GM12878 (cell line): ENCODE results near the gene FKBP15. TPM values are rescaled to one million over a fixed set of nuclear protein-coding genes. Genes with fewer than 3 reads are reported as not detected.

Experiments used
- ATAC-seq: fragments of 200-7000 bp; cut with Tn5 transposase; 3 replicates; pipeline ENCODE4 v1.9.1; 2020; ENCODE audit warnings: mild to moderate bottlenecking, moderate library complexity
- BruUV-seq: library from RNA; stranded (reverse); fragments of 400-500 nt; replicated peaks from 2 replicates; lab custom pipeline; 2021; lab: Mats Ljungman, UMichigan
- CTCF ChIA-PET: fragments of 300-600 bp; sonication (Branson Sonifier 250); formaldehyde crosslinking; extraction: SDS; loops from one replicate; lab custom pipeline; 2021; ENCODE audit warnings: inconsistent platforms; lab: Yijun Ruan, JAX
- POLR2A ChIA-PET: fragments of 350-600 bp; formaldehyde crosslinking; extraction: SDS; loops from one replicate; lab custom pipeline; 2021; ENCODE audit warnings: inconsistent platforms; lab: Charles Lee
- RAD21 ChIA-PET: fragments of 300-600 bp; sonication (Branson Sonifier 250); formaldehyde crosslinking; loops from one replicate; lab custom pipeline; 2023; ENCODE audit warnings: antibody characterized with exemption; ENCODE audit not compliant: unreplicated experiment; lab: Charles Lee
- SMC1A ChIA-PET: fragments of 300-600 bp; sonication (Branson Sonifier 250); formaldehyde crosslinking; loops from one replicate; lab custom pipeline; 2023; ENCODE audit not compliant: unreplicated experiment, uncharacterized antibody; lab: Charles Lee
- DNase-seq: peaks from one replicate; pipeline ENCODE4 v3.0.0-alpha.2; 2011; ENCODE audit warnings: low read depth, low spot score
- FAIRE-seq: peaks from 3 replicates; lab custom pipeline; 2011; peaks lifted over from hg19 to GRCh38; lab: Jason Lieb, UNC
- H2AFZ ChIP-seq: 2 replicates; pipeline ENCODE4 v1.6.0; 2011; ENCODE audit warnings: low read depth, low read length, control low read depth; ENCODE audit not compliant: control insufficient read depth
- H3K27ac ChIP-seq: 2 replicates; pipeline ENCODE4 v1.5.1; 2011; ENCODE audit warnings: control low read depth; ENCODE audit not compliant: control insufficient read depth, insufficient read depth
- H3K27me3 ChIP-seq, 2 experiments: replicated peaks in 1 of 2; 2 replicates each; pipeline versions ENCODE4 v1.6.0 to v1.6.1; 2011; ENCODE audit warnings: low read length in 1 of 2; ENCODE audit not compliant: control insufficient read depth in 2 of 2, insufficient read depth in 2 of 2
- H3K36me3 ChIP-seq, 2 experiments: 2 replicates each; pipeline ENCODE4 v1.5.1; 2011; ENCODE audit warnings: low read length in 1 of 2; ENCODE audit not compliant: control insufficient read depth in 2 of 2, insufficient read depth in 2 of 2
- H3K4me1 ChIP-seq: 2 replicates; pipeline ENCODE4 v1.6.1; 2011; ENCODE audit warnings: mild to moderate bottlenecking, low read length, moderate library complexity, mixed read lengths; ENCODE audit not compliant: control insufficient read depth, insufficient read depth
- H3K4me2 ChIP-seq: 2 replicates; pipeline ENCODE4 v1.6.0; 2011; ENCODE audit warnings: control low read depth; ENCODE audit not compliant: control insufficient read depth, insufficient read depth
- H3K4me3 ChIP-seq: fragments of 200-600 bp; sonication (generic); 2 replicates; pipeline ENCODE4 v1.5.1; 2016
- H3K79me2 ChIP-seq: 2 replicates; pipeline ENCODE4 v1.6.0; 2011; ENCODE audit warnings: low read length; ENCODE audit not compliant: control insufficient read depth, insufficient read depth
- H3K9ac ChIP-seq: 2 replicates; pipeline ENCODE4 v1.8.0; 2011; ENCODE audit warnings: low read length, control low read depth, mixed read lengths; ENCODE audit not compliant: control insufficient read depth, insufficient read depth
- H3K9me3 ChIP-seq: replicated peaks from 3 replicates; pipeline ENCODE4 v1.5.1; 2011; ENCODE audit warnings: mild to moderate bottlenecking, low read length; ENCODE audit not compliant: control insufficient read depth, insufficient read depth
- H4K20me1 ChIP-seq: 2 replicates; pipeline ENCODE4 v1.6.0; 2011; ENCODE audit not compliant: control insufficient read depth, insufficient read depth
- BMI1 ChIP-seq: fragments of 450-650 bp; IDR thresholded peaks from 2 replicates; pipeline ENCODE4 v1.6.1; 2016; ENCODE audit warnings: mild to moderate bottlenecking, moderate library complexity, borderline replicate concordance
- CBX5 ChIP-seq: sonication (generic); IDR thresholded peaks from 2 replicates; pipeline ENCODE4 v1.6.1; 2016; ENCODE audit warnings: low read depth, moderate library complexity, mild to moderate bottlenecking, inconsistent platforms
- CREM ChIP-seq: IDR thresholded peaks from 2 replicates; pipeline ENCODE4 v1.6.1; 2014; ENCODE audit warnings: antibody characterized with exemption, low read depth
- EGR1 ChIP-seq, 2 experiments: IDR thresholded peaks; 1 replicate in 1 of 2; 2 replicates in 1 of 2; pipeline ENCODE4 v1.6.1; 2011 to 2012; ENCODE audit warnings: low read depth in 2 of 2, low read length in 2 of 2, borderline replicate concordance in 1 of 2, mild to moderate bottlenecking in 1 of 2, moderate library complexity in 1 of 2
- EP300 ChIP-seq, 2 experiments: fragments of 150-350 bp in 1 of 2; IDR thresholded peaks; 2 replicates each; pipeline ENCODE4 v1.6.1; 2011 to 2012; ENCODE audit warnings: low read depth in 2 of 2, low read length in 2 of 2, borderline replicate concordance in 1 of 2, improper control_type of control experiment in 1 of 2, inconsistent platforms in 1 of 2; ENCODE audit not compliant: control insufficient read depth in 1 of 2
- HDGF ChIP-seq: fragments of 450-650 bp; IDR thresholded peaks from 2 replicates; pipeline ENCODE4 v1.6.1; 2016; ENCODE audit warnings: antibody characterized with exemption
- HSF1 ChIP-seq: fragments of 150-350 bp; IDR thresholded peaks from 2 replicates; pipeline ENCODE4 v1.6.1; 2014; ENCODE audit warnings: mild to moderate bottlenecking, low read depth, low read length
- LARP7 ChIP-seq: fragments of 450-650 bp; IDR thresholded peaks from 2 replicates; pipeline ENCODE4 v1.6.1; 2017; ENCODE audit warnings: mild to moderate bottlenecking
- NR2C2 ChIP-seq: IDR thresholded peaks from 2 replicates; pipeline ENCODE4 v1.6.1; 2011; ENCODE audit warnings: borderline replicate concordance, low read depth; ENCODE audit not compliant: control insufficient read depth, insufficient read length
- RBBP5 ChIP-seq: fragments of 200-600 bp; sonication (generic); conservative IDR thresholded peaks from 2 replicates; pipeline ENCODE4 v1.6.1; 2016
- SMAD5 ChIP-seq: IDR thresholded peaks from 2 replicates; pipeline ENCODE4 v1.6.1; 2016; ENCODE audit warnings: antibody characterized with exemption, low read depth
- SREBF2 ChIP-seq: IDR thresholded peaks from 2 replicates; pipeline ENCODE4 v1.6.1; 2012; ENCODE audit warnings: mild to moderate bottlenecking, low read length
- USF2 ChIP-seq: IDR thresholded peaks from 2 replicates; pipeline ENCODE4 v1.6.1; 2011; ENCODE audit warnings: low read depth, low read length, improper control_type of control experiment, borderline replicate concordance
- ZNF687 ChIP-seq: fragments of 450-650 bp; IDR thresholded peaks from 2 replicates; pipeline ENCODE4 v1.6.1; 2017; ENCODE audit warnings: mild to moderate bottlenecking, moderate library complexity
- ZSCAN29 ChIP-seq: fragments of 450-650 bp; IDR thresholded peaks from 2 replicates; pipeline ENCODE4 v1.6.1; 2017; ENCODE audit warnings: mild to moderate bottlenecking, moderate library complexity
- WGBS: methylation state at CpG from one replicate; pipeline ENCODE4 v1.1.6; 2016; ENCODE audit warnings: low lambda C conversion rate; ENCODE audit not compliant: insufficient replicate concordance, insufficient coverage; ENCODE audit errors: missing lambda C conversion rate; 5-methylcytosine and 5-hydroxymethylcytosine counted together
- in situ Hi-C: fragments of 300-500 bp; cut with MboI; formaldehyde crosslinking; loops from 9 replicates; pipeline ENCODE4 v1.14.3; 2018; ENCODE audit warnings: mixed read lengths
- intact Hi-C: fragments of 100-400 bp; cut with micrococcal nuclease; formaldehyde crosslinking; loops from one replicate; pipeline ENCODE4 v1.14.2; 2022; ENCODE audit not compliant: unreplicated experiment
- polyA plus RNA-seq, 11 experiments: library from polyadenylated mRNA; depleted of rRNA in 4 of 11; unstranded in 6 of 11; stranded (reverse) in 5 of 11; fragments of >200 nt; fragmentation: Nextera tagmentation in 4 of 11; fragmentation: Illumina TruSeq in 1 of 11; extraction: Ambion mirVana in 4 of 11; extraction: Trizol in 1 of 11; gene quantifications; 1 replicate in 1 of 11; 2 replicates in 10 of 11; pipeline versions ENCODE4 v1.2.1 to v1.2.3, GENCODE V29; 2011 to 2016; ENCODE audit warnings: inconsistent platforms in 2 of 11, missing spikeins in 2 of 11, low read depth in 1 of 11
- total RNA-seq, 4 experiments: library from RNA; depleted of rRNA in 3 of 4; stranded (reverse); fragments of >200 nt in 3 of 4; fragmentation: Illumina TruSeq in 1 of 4; extraction: Trizol in 1 of 4; gene quantifications; 2 replicates each; pipeline versions ENCODE4 v1.2.1 to v1.2.3, GENCODE V29; 2013 to 2021

Gene FKBP15
- total and polyA plus RNA-seq, 10 of the 15 experiments (the other 5 are each of a cell fraction or from before 2014, with no cell fraction given), result 5.0 to 53.4 (median 21.2) TPM

GRCh38 chr9:113154471-113154870, 66.6 kb downstream of the FKBP15 start (continued):
- TF ChIP-seq NR2C2 (no peak), RBBP5 (no peak), HSF1 (no peak), ZSCAN29 (no peak)

GRCh38 chr9:113153599-113153998, 67.5 kb downstream of the FKBP15 start:
- Histone ChIP-seq H3K4me3 (no peak overlapping the region), H3K36me3 (no peaks in the 10 kb centered on the region), H3K79me2 (no peaks in the 10 kb centered on the region), H3K27ac (no peak overlapping the region), H3K4me1 (no peaks in the 10 kb centered on the region), H3K9me3 (no peaks in the 10 kb centered on the region), H3K9ac (no peak overlapping the region), H3K4me2 (no peak overlapping the region), H3K27me3 (no peaks in the 10 kb centered on the region), H4K20me1 (no peaks in the 10 kb centered on the region; the same call in 1 of the 2 replicates), H2AFZ (no peak overlapping the region)
- CTCF ChIA-PET, result no interaction called here
- FAIRE-seq, result no peak
- POLR2A ChIA-PET, result no interaction called here
- intact Hi-C loops, result no loop called here
- ATAC-seq, result no peak
- BruUV-seq, result no TSS peak
- in situ Hi-C loops, result no loop called here
- 73% methylated on average over 6 of the region's 6 CpGs for WGBS
- SMC1A ChIA-PET, result no interaction called here
- no peak for DNase-seq
- RAD21 ChIA-PET, result no interaction called here
- no peak for TF ChIP-seq EGR1 (IDR thresholded peaks at IDR 0.05; ENCODE audit: borderline replicate concordance in 1 of 2, low read depth in 2 of 2, low read length in 2 of 2)
- no peak for TF ChIP-seq USF2
- no peak for TF ChIP-seq LARP7
- TF ChIP-seq ZNF687, result no peak
- TF ChIP-seq BMI1, result no peak
- TF ChIP-seq SMAD5, result no peak
- TF ChIP-seq SREBF2, result no peak
- TF ChIP-seq CBX5, result no peak
- TF ChIP-seq CREM, result no peak
- no peak for TF ChIP-seq EP300 (IDR thresholded peaks at IDR 0.05; ENCODE audit: borderline replicate concordance in 1 of 2, control insufficient read depth in 1 of 2, low read depth in 2 of 2, low read length in 2 of 2)
- TF ChIP-seq HDGF, result no peak
